MCF 10A (cell line): ENCODE results near the gene KATNA1. TPM values are rescaled to one million over a fixed set of nuclear protein-coding genes. Genes with fewer than 3 reads are reported as not detected.

Experiments
- BruUV-seq: library from RNA; stranded (reverse); fragments of 400-500 nt; replicated peaks from 2 replicates; lab custom pipeline; 2021; lab: Mats Ljungman, UMichigan
- CTCF ChIA-PET: fragments of 300-600 bp; sonication (Branson Sonifier 250); formaldehyde crosslinking; extraction: SDS; loops from one replicate; lab custom pipeline; 2021; ENCODE audit warnings: antibody characterized with exemption, inconsistent platforms; lab: Yijun Ruan, JAX
- POLR2A ChIA-PET: fragments of 300-600, 350-650 bp; sonication (Branson Sonifier 250); formaldehyde crosslinking; extraction: SDS; loops from one replicate; lab custom pipeline; 2020; ENCODE audit warnings: antibody characterized with exemption, inconsistent platforms; lab: Yijun Ruan, JAX
- DNase-seq: peaks from one replicate; pipeline ENCODE4 v3.0.0-alpha.2; 2018; ENCODE audit not compliant: unreplicated experiment
- H3K27ac Mint-ChIP-seq: one replicate; pipeline ENCODE4 v1.8.0; 2022; ENCODE audit warnings: mild to moderate bottlenecking, low read depth, mixed read lengths; ENCODE audit not compliant: unreplicated experiment
- H3K27me3 Mint-ChIP-seq: one replicate; pipeline ENCODE4 v1.8.0; 2022; ENCODE audit warnings: mixed read lengths; ENCODE audit not compliant: insufficient read depth, unreplicated experiment
- H3K36me3 Mint-ChIP-seq: one replicate; pipeline ENCODE4 v1.8.0; 2022; ENCODE audit warnings: mild to moderate bottlenecking, moderate library complexity, mixed read lengths; ENCODE audit not compliant: insufficient read depth, unreplicated experiment
- H3K4me1 Mint-ChIP-seq: one replicate; pipeline ENCODE4 v1.8.0; 2022; ENCODE audit warnings: mixed read lengths; ENCODE audit not compliant: insufficient read depth, unreplicated experiment
- H3K4me3 Mint-ChIP-seq: one replicate; pipeline ENCODE4 v1.8.0; 2022; ENCODE audit warnings: mild to moderate bottlenecking, moderate library complexity, mixed read lengths; ENCODE audit not compliant: unreplicated experiment
- H3K9me3 Mint-ChIP-seq: one replicate; pipeline ENCODE4 v1.8.0; 2022; ENCODE audit warnings: mixed read lengths; ENCODE audit not compliant: unreplicated experiment
- intact Hi-C: fragments of 100-400 bp; cut with micrococcal nuclease; formaldehyde crosslinking; loops from 2 replicates; pipeline ENCODE4 v1.14.1; 2022
- total RNA-seq: library from RNA; stranded (reverse); gene quantifications from 2 replicates; pipeline ENCODE4 v1.2.3, GENCODE V29; 2022
- TF ChIP-seq, protein P1 (sequence below): fragments of 200-600 bp; IDR thresholded peaks from one replicate; pipeline ENCODE4 v1.8.0; 2022; ENCODE audit warnings: antibody characterized with exemption, mild to moderate bottlenecking; ENCODE audit not compliant: unreplicated experiment

The KATNA1 gene
- total RNA-seq, 1 experiment from 2014 or later: 25.8 TPM

DNA sequence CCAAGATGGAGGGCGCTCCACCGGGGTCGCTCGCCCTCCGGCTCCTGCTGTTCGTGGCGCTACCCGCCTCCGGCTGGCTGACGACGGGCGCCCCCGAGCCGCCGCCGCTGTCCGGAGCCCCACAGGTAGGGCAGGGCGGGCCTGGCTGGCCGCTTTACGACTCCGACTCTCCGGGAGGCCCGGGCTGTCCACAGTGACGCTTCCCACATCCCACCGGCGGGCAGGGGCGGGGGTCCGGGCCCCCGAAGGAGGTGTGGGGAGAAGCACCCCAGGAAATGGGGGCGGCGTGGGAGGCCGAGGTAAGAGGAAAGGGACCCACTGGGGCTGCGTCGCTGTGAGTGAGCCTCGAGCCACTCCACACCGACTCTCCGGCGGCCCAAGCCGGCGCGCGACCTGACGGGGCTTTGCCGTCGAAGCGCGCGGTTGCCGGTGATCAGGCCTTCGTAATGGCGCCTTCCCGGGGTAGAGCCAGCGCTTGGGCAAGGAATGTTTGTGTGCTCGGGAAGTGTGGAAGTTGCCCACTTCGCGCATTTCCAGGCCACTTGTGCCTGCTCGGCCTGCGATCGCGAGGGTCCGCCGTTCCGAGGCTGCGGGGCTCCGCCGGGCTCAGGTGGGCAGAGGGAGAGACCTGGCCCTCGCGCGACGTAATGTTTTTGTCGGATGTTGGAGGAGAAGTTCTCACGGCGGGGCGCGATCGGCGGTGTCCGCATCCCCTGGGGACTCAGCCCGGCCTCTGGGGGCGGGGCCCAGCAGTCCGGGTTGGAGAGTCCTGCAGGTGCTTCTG, 81.9 kb downstream of the KATNA1 start:
- H3K4me1 Mint-ChIP-seq: peaks cover 7% of the 10 kb centered on the region
- intact Hi-C loops: no loop called here
- no peaks in the 10 kb centered on the region for H3K36me3 Mint-ChIP-seq
- CTCF ChIA-PET: no interaction called here
- H3K4me3 Mint-ChIP-seq: peak overlapping the region; percentile 87
- H3K9me3 Mint-ChIP-seq: no peaks in the 10 kb centered on the region
- H3K27me3 Mint-ChIP-seq: no peaks in the 10 kb centered on the region
- peak; percentile 46 for DNase-seq
- BruUV-seq: no TSS peak
- peak overlapping the region; percentile 54 for H3K27ac Mint-ChIP-seq
- TF ChIP-seq, protein P1, sequence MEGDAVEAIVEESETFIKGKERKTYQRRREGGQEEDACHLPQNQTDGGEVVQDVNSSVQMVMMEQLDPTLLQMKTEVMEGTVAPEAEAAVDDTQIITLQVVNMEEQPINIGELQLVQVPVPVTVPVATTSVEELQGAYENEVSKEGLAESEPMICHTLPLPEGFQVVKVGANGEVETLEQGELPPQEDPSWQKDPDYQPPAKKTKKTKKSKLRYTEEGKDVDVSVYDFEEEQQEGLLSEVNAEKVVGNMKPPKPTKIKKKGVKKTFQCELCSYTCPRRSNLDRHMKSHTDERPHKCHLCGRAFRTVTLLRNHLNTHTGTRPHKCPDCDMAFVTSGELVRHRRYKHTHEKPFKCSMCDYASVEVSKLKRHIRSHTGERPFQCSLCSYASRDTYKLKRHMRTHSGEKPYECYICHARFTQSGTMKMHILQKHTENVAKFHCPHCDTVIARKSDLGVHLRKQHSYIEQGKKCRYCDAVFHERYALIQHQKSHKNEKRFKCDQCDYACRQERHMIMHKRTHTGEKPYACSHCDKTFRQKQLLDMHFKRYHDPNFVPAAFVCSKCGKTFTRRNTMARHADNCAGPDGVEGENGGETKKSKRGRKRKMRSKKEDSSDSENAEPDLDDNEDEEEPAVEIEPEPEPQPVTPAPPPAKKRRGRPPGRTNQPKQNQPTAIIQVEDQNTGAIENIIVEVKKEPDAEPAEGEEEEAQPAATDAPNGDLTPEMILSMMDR: no peak
- POLR2A ChIA-PET: interaction anchor here (0.5 to 5.3 kb wide), 23 partner anchors 8 to 534 kb away, joined by 3 to 121 read pairs (median 4); partner anchors contain the start of genes KATNA1, LATS1 and PPIL4

DNA sequence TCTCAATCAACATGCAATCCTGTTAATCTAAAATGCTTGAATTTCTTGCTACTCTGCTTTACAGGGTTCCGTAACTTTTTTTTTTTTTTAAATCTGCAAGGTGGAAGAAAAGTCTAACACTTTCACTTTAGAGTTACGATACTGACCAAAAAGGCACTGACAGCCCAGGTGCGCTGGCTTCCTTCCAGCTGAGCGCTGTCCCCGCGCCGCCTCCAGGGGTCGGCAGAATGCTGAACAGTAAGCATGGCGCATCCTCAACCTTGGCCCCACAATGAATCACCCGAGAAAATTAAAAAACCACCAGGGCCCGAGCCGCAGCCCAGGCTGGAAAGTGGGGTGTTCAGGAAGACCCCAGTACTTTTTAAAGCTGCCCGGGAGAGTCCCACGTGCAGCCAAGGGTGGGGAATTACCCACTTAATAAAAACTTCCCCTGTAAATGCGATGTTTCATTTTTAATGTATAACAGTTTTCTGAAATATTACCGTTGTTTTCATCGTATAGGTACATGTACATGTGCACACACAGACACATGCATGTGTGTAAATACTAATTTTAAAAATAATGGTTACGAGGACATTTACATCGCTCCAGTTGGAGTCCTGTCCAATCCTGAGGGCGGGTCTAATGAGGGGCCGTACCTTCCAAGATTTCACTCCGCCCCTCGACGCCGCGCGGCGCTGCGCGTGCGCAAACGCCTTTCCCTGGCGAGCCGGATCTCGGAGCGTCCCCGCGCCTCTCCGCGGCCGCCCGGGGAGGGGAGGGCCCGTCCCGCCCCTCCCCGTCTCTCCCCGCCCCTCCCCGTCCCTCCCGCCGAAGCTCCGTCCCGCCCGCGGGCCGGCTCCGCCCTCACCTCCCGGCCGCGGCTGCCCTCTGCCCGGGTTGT, 82.7 kb downstream of the KATNA1 start, which contains the start of gene GINM1:
Gene GINM1, plus strand, starts transcription at position 849 of the 883 bp plus-strand sequence. CDS start 40 bp downstream, outside the sequence.
- Mint-ChIP-seq H3K36me3 (no peaks in the 10 kb centered on the region), H3K4me3 (peak within 1 kb of the TSS; percentile 87), H3K9me3 (no peaks in the 10 kb centered on the region), H3K4me1 (peaks cover 7% of the 10 kb centered on the region), H3K27ac (peak within 1 kb of the TSS; percentile 61), H3K27me3 (no peaks in the 10 kb centered on the region)
- intact Hi-C loops: loop anchor here (1.0 to 2.0 kb wide), 3 partner anchors 19 to 151 kb away; partner anchors contain the start of gene PPIL4
- no TSS peak for BruUV-seq
- TF ChIP-seq, protein P1: peak; percentile 61
- ChIA-PET POLR2A (interaction anchor here (0.5 to 5.3 kb wide), 23 partner anchors 9 to 579 kb away, joined by 3 to 121 read pairs (median 4); partner anchors contain the start of genes KATNA1, LATS1, PCMT1 and PPIL4), CTCF (interaction anchor here (0.5 to 2.1 kb wide), 5 partner anchors 15 to 639 kb away, joined by 3 to 21 read pairs (median 3); partner anchors contain the start of gene PPIL4)
- peak; percentile 95 for DNase-seq

DNA sequence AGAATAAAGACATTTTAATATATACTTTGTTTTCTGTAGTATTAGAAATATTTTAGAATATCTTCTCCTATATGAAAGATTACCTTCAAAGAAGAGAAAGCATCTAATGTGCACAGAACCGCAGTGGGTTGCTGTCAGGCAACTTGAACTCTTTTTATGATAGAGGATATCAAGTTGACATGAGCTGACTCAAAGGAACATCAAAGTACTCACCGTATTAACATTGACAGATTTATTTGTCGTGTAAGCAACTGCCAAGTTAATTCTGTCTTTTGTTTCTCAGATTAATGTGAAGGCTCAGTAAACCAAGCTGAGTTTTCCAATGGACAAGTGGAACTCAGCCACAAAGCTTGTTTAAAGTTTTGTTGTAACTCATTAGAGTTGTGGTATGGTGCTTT, 84.6 kb downstream of the KATNA1 start:
- TF ChIP-seq, protein P1: no peak
- Mint-ChIP-seq H3K27me3 (peaks cover 11% of the 10 kb centered on the region), H3K4me1 (peaks cover 7% of the 10 kb centered on the region), H3K36me3 (no peaks in the 10 kb centered on the region), H3K9me3 (no peaks in the 10 kb centered on the region), H3K4me3 (peak overlapping the region; percentile 46), H3K27ac (no peak overlapping the region)
- intact Hi-C loops: loop anchor here (2.0 kb wide), 1 partner anchor 153 kb away; no protein-coding TSS in a partner anchor
- no TSS peak for BruUV-seq
- POLR2A ChIA-PET: interaction anchor here (0.7 to 5.3 kb wide), 9 partner anchors 11 to 186 kb away, joined by 3 to 121 read pairs (median 8); partner anchors contain the start of genes KATNA1, LATS1, PCMT1 and PPIL4
- CTCF ChIA-PET: interaction anchor here (0.6 to 2.1 kb wide), 7 partner anchors 11 to 185 kb away, joined by 3 to 21 read pairs (median 3); partner anchors contain the start of gene PPIL4
- DNase-seq: no peak
